Common myeloid progenitor, CD34-positive (primary cell): Measurements from ENCODE around the gene PTP4A2.

Experiments
- CTCF ChIA-PET: fragments of 350-600 bp; sonication (Branson Sonifier 250); formaldehyde crosslinking; loops from one replicate; lab custom pipeline; 2021; ENCODE audit warnings: antibody characterized with exemption; lab: Charles Lee
- POLR2A ChIA-PET: fragments of 350-600 bp; sonication (Branson Sonifier 250); formaldehyde crosslinking; loops from one replicate; lab custom pipeline; 2021; ENCODE audit warnings: antibody characterized with exemption; lab: Charles Lee
- DNase-seq, 3 donors: peaks; one replicate each; pipeline versions ENCODE4 v3.0.0 to v3.0.0-alpha.2; 2013
- H3K27ac ChIP-seq, 2 experiments: 1 replicate in 1 of 2; 2 replicates in 1 of 2; pipeline ENCODE4 v1.7.0; 2013; ENCODE audit warnings: inconsistent platforms in 2 of 2, low read length in 2 of 2, mild to moderate bottlenecking in 2 of 2, low read depth in 1 of 2, moderate library complexity in 1 of 2; ENCODE audit not compliant: severe bottlenecking in 2 of 2, insufficient read depth in 1 of 2, poor library complexity in 1 of 2
- H3K27me3 ChIP-seq, 5 experiments: replicated peaks in 2 of 5; 1 replicate in 3 of 5; 2 replicates in 2 of 5; pipeline versions ENCODE4 v1.6.1 to v1.7.0; 2013; ENCODE audit warnings: low read length in 4 of 5, mild to moderate bottlenecking in 2 of 5, moderate library complexity in 2 of 5, inconsistent platforms in 1 of 5; ENCODE audit not compliant: insufficient read depth in 5 of 5, control insufficient read depth in 4 of 5
- H3K36me3 ChIP-seq, 4 experiments: 1 replicate in 2 of 4; 2 replicates in 2 of 4; pipeline versions ENCODE4 v1.6.1 to v1.7.0; 2013; ENCODE audit warnings: low read length in 3 of 4, control low read depth in 1 of 4, mild to moderate bottlenecking in 1 of 4; ENCODE audit not compliant: control insufficient read depth in 4 of 4, insufficient read depth in 4 of 4
- H3K4me1 ChIP-seq, 4 experiments: 1 replicate in 3 of 4; 2 replicates in 1 of 4; pipeline versions ENCODE4 v1.6.1 to v1.7.1; 2013; ENCODE audit warnings: low read length in 3 of 4, mild to moderate bottlenecking in 3 of 4, control low read depth in 1 of 4, inconsistent platforms in 1 of 4, moderate library complexity in 1 of 4; ENCODE audit not compliant: control insufficient read depth in 4 of 4, insufficient read depth in 4 of 4; ENCODE audit errors: control extremely low read depth in 1 of 4
- H3K4me3 ChIP-seq, 7 experiments: 1 replicate in 4 of 7; 2 replicates in 3 of 7; pipeline versions ENCODE4 v1.5.1 to v1.7.0; 2013; ENCODE audit warnings: mild to moderate bottlenecking in 7 of 7, low read length in 6 of 7, moderate library complexity in 6 of 7, inconsistent platforms in 2 of 7, low read depth in 2 of 7, control low read depth in 1 of 7; ENCODE audit not compliant: insufficient read depth in 4 of 7, control insufficient read depth in 1 of 7; ENCODE audit errors: extremely low read depth in 1 of 7
- H3K9me3 ChIP-seq, 5 experiments: 1 replicate in 4 of 5; 2 replicates in 1 of 5; pipeline versions ENCODE4 v1.6.1 to v1.7.1; 2013; ENCODE audit warnings: low read length in 4 of 5, mild to moderate bottlenecking in 2 of 5, inconsistent platforms in 1 of 5, low read depth in 1 of 5, moderate library complexity in 1 of 5; ENCODE audit not compliant: control insufficient read depth in 4 of 5, insufficient read depth in 2 of 5; ENCODE audit errors: control extremely low read depth in 1 of 5
- WGBS: methylation state at CpG from one replicate; pipeline ENCODE4 v1.1.5; 2013; ENCODE audit not compliant: insufficient coverage; 5-methylcytosine and 5-hydroxymethylcytosine counted together

PTP4A2 gene

GRCh38 chr1:31959521-31960340 lies 21.6 kb upstream of the PTP4A2 start:
- H3K4me3 ChIP-seq: no peak overlapping the region
- H3K27ac ChIP-seq: no peak overlapping the region
- ChIA-PET CTCF (interaction anchor here (1.2 to 20.1 kb wide), 4 partner anchors 18 to 169 kb away, joined by 3 to 444 read pairs (median 7); partner anchors contain the start of gene PTP4A2), POLR2A (interaction anchor here (1.6 kb wide), 1 partner anchor 21 kb away, joined by 4 read pairs; the partner anchor contains the start of gene PTP4A2)
- H3K36me3 ChIP-seq: no peaks in the 10 kb centered on the region
- WGBS: 99% methylated on average over 6 of the region's 6 CpGs
- H3K4me1 ChIP-seq: peaks cover 18 to 60% (median 49%) of the 10 kb centered on the region in 4 experiments
- H3K9me3 ChIP-seq: no peaks in the 10 kb centered on the region
- no peak for DNase-seq
- no peaks in the 10 kb centered on the region for H3K27me3 ChIP-seq

GRCh38 chr1:31957701-31958674 lies 19.8 kb upstream of the PTP4A2 start:
- Histone ChIP-seq H3K36me3 (no peaks in the 10 kb centered on the region), H3K4me1 (peaks cover 22 to 63% (median 52%) of the 10 kb centered on the region in 4 experiments), H3K27ac (peak overlapping the region in 1 of 2 experiments; percentile 77), H3K9me3 (no peaks in the 10 kb centered on the region), H3K27me3 (no peaks in the 10 kb centered on the region), H3K4me3 (peak overlapping the region in 3 of 7 experiments; percentile 6 to 23 (median 16))
- ChIA-PET CTCF (interaction anchor here (0.8 to 20.1 kb wide), 7 partner anchors 18 to 168 kb away, joined by 3 to 444 read pairs (median 3); partner anchors contain the start of gene PTP4A2), POLR2A (interaction anchor here (0.9 to 1.6 kb wide), 4 partner anchors 12 to 19 kb away, joined by 3 to 11 read pairs (median 4); partner anchors contain the start of gene PTP4A2)
- DNase-seq: peak; percentile 81 to 92 (median 91)
- WGBS: 34% methylated on average over 9 of the region's 9 CpGs

GRCh38 chr1:31955917-31956736 lies 18.0 kb upstream of the PTP4A2 start:
- WGBS: 54% methylated on average over 9 of the region's 11 CpGs
- Histone ChIP-seq H3K4me3 (peak overlapping the region in 5 of 7 experiments; percentile 3 to 43 (median 20)), H3K36me3 (no peaks in the 10 kb centered on the region), H3K27me3 (no peaks in the 10 kb centered on the region), H3K9me3 (no peaks in the 10 kb centered on the region), H3K27ac (peak overlapping the region; percentile 81 to 92), H3K4me1 (peaks cover 17 to 61% (median 48%) of the 10 kb centered on the region in 4 experiments)
- peak; percentile 95 to 98 (median 98) for DNase-seq
- POLR2A ChIA-PET: interaction anchor here (0.5 to 1.3 kb wide), 5 partner anchors 8 to 99 kb away, joined by 3 to 9 read pairs (median 7); partner anchors contain the start of gene PTP4A2
- CTCF ChIA-PET: interaction anchor here (0.9 to 20.1 kb wide), 7 partner anchors 8 to 196 kb away, joined by 3 to 444 read pairs (median 5); partner anchors contain the start of gene PTP4A2

GRCh38 chr1:31954607-31955283 lies 16.6 kb upstream of the PTP4A2 start:
- no peaks in the 10 kb centered on the region for H3K27me3 ChIP-seq
- H3K27ac ChIP-seq: peak overlapping the region; percentile 8 to 92
- 11% methylated on average over 5 of the region's 6 CpGs for WGBS
- DNase-seq: peak in 2 of 3 donors; percentile 34 to 36
- H3K4me3 ChIP-seq: no peak overlapping the region
- no peaks in the 10 kb centered on the region for H3K36me3 ChIP-seq
- H3K4me1 ChIP-seq: peaks cover 17 to 56% (median 43%) of the 10 kb centered on the region in 4 experiments
- POLR2A ChIA-PET: interaction anchor here (0.8 kb wide), 1 partner anchor 12 kb away, joined by 3 read pairs; no protein-coding TSS in a partner anchor
- no peaks in the 10 kb centered on the region for H3K9me3 ChIP-seq
- CTCF ChIA-PET: interaction anchor here (0.8 to 20.1 kb wide), 7 partner anchors 9 to 108 kb away, joined by 3 to 444 read pairs (median 5); partner anchors contain the start of gene PTP4A2

GRCh38 chr1:31952825-31953220 lies 14.7 kb upstream of the PTP4A2 start:
- 80% methylated on average over 1 of the region's 2 CpGs for WGBS
- no peaks in the 10 kb centered on the region for H3K9me3 ChIP-seq
- H3K4me3 ChIP-seq: no peak overlapping the region
- H3K27ac ChIP-seq: no peak overlapping the region
- DNase-seq: no peak
- ChIA-PET POLR2A (interaction anchor here (1.1 kb wide), 1 partner anchor 8 kb away, joined by 4 read pairs; no protein-coding TSS in a partner anchor), CTCF (interaction anchor here (1.0 to 20.1 kb wide), 5 partner anchors 9 to 29 kb away, joined by 3 to 444 read pairs (median 4); partner anchors contain the start of gene PTP4A2)
- H3K27me3 ChIP-seq: no peaks in the 10 kb centered on the region
- peaks cover 15 to 49% (median 34%) of the 10 kb centered on the region in 4 experiments for H3K4me1 ChIP-seq
- no peaks in the 10 kb centered on the region for H3K36me3 ChIP-seq
